A549 (cell line): ENCODE measurements around the gene SDF2L1. TPM values are rescaled to one million over a fixed set of nuclear protein-coding genes. Genes with fewer than 3 reads are reported as not detected.

ENCODE experiments used
- ATAC-seq, 2 experiments: fragments of 200-7000 bp in 1 of 2; fragments of >200 bp in 1 of 2; cut with Nextera tagmentation in 1 of 2; cut with Tn5 transposase in 1 of 2; 3 replicates each; pipeline versions ENCODE4 v1.8.0 to v1.9.1; 2018 to 2020; ENCODE audit warnings: mild to moderate bottlenecking in 1 of 2, moderate library complexity in 1 of 2
- CTCF ChIA-PET: fragments of 300-600 bp; sonication (Branson Sonifier 250); formaldehyde crosslinking; extraction: SDS; loops from one replicate; lab custom pipeline; 2021; ENCODE audit warnings: antibody characterized with exemption, inconsistent platforms; lab: Yijun Ruan, JAX
- POLR2A ChIA-PET: fragments of 350-600 bp; formaldehyde crosslinking; extraction: SDS; loops from one replicate; lab custom pipeline; 2021; ENCODE audit warnings: antibody characterized with exemption, inconsistent platforms; lab: Yijun Ruan, JAX
- DNase-seq, 2 experiments: peaks; one replicate each; pipeline versions ENCODE4 v3.0.0 to v3.0.0-alpha.2; 2011 to 2016; ENCODE audit warnings: low read depth in 1 of 2, low spot score in 1 of 2
- FAIRE-seq: peaks from 2 replicates; lab custom pipeline; 2011; peaks lifted over from hg19 to GRCh38; lab: Jason Lieb, UNC
- H3K27ac ChIP-seq, 2 experiments: fragments of >200 bp; sonication (Bioruptor Twin); formaldehyde crosslinking; 3 replicates each; pipeline ENCODE4 v1.5.1; 2016 to 2017
- H3K4me1 ChIP-seq: fragments of >200 bp; sonication (Bioruptor Twin); formaldehyde crosslinking; 3 replicates; pipeline ENCODE4 v1.6.1; 2016
- H3K4me2 ChIP-seq: fragments of >200 bp; sonication (Bioruptor Twin); formaldehyde crosslinking; 3 replicates; pipeline ENCODE4 v1.6.1; 2016
- H3K4me3 ChIP-seq: fragments of >200 bp; sonication (Bioruptor Twin); formaldehyde crosslinking; 3 replicates; pipeline ENCODE4 v1.5.1; 2016
- H3K9me3 ChIP-seq: fragments of >200 bp; sonication (Bioruptor Twin); formaldehyde crosslinking; 3 replicates; pipeline ENCODE4 v1.6.1; 2016
- BHLHE40 ChIP-seq: IDR thresholded peaks from 2 replicates; pipeline ENCODE4 v1.6.1; 2012; ENCODE audit warnings: low read depth, low read length, inconsistent platforms
- CBX2 ChIP-seq: fragments of 200-600 bp; sonication (generic); IDR thresholded peaks from 2 replicates; pipeline ENCODE4 v1.6.1; 2016; ENCODE audit warnings: low read depth, mild to moderate bottlenecking, borderline replicate concordance
- E2F6 ChIP-seq: IDR thresholded peaks from 2 replicates; pipeline ENCODE4 v1.6.1; 2012; ENCODE audit warnings: low read depth, borderline replicate concordance
- EHMT2 ChIP-seq: fragments of 200-600 bp; sonication (generic); IDR thresholded peaks from 2 replicates; pipeline ENCODE4 v1.6.1; 2016; ENCODE audit warnings: antibody characterized with exemption, low read depth, mild to moderate bottlenecking, moderate library complexity
- FOSB ChIP-seq: fragments of 250-450 bp; sonication (Bioruptor Pico); IDR thresholded peaks from 2 replicates; pipeline ENCODE4 v1.5.0; 2020; ENCODE audit warnings: mild to moderate bottlenecking, moderate library complexity
- FOSL2 ChIP-seq, 2 experiments: fragments of 450-650 bp in 1 of 2; fragments of >200 bp in 1 of 2; sonication (Bioruptor Twin) in 1 of 2; formaldehyde crosslinking; IDR thresholded peaks; 2 replicates each; pipeline versions ENCODE4 v1.5.0 to v1.6.1; 2016 to 2020; ENCODE audit warnings: mild to moderate bottlenecking in 1 of 2, moderate library complexity in 1 of 2
- HES2 ChIP-seq: fragments of >200 bp; sonication (Bioruptor Twin); formaldehyde crosslinking; IDR thresholded peaks from 2 replicates; pipeline ENCODE4 v1.6.1; 2016
- HOXB13 ChIP-seq: fragments of 250-450 bp; sonication (Bioruptor Pico); IDR thresholded peaks from 2 replicates; pipeline ENCODE4 v1.5.0; 2020; ENCODE audit warnings: low read depth, mild to moderate bottlenecking, moderate library complexity
- HOXB5 ChIP-seq: fragments of 250-450 bp; sonication (Bioruptor Pico); IDR thresholded peaks from 2 replicates; pipeline ENCODE4 v1.5.0; 2020; ENCODE audit warnings: mild to moderate bottlenecking, moderate library complexity
- KDM1A ChIP-seq: fragments of 200-600 bp; sonication (generic); IDR thresholded peaks from 2 replicates; pipeline ENCODE4 v1.6.1; 2016; ENCODE audit warnings: low read depth, mild to moderate bottlenecking
- KDM5A ChIP-seq: fragments of 200-600 bp; sonication (generic); IDR thresholded peaks from 2 replicates; pipeline ENCODE4 v1.6.1; 2016; ENCODE audit warnings: antibody characterized with exemption, mild to moderate bottlenecking
- MAX ChIP-seq: IDR thresholded peaks from 2 replicates; pipeline ENCODE4 v1.6.1; 2012
- MAZ ChIP-seq: fragments of 150-350 bp; IDR thresholded peaks from 2 replicates; pipeline ENCODE4 v1.6.1; 2014; ENCODE audit warnings: antibody characterized with exemption, low read depth, low read length, borderline replicate concordance
- NPAS2 ChIP-seq: fragments of 250-450 bp; sonication (Bioruptor Pico); IDR thresholded peaks from 2 replicates; pipeline ENCODE4 v1.8.0; 2022; ENCODE audit warnings: mild to moderate bottlenecking, moderate library complexity, borderline replicate concordance
- PBX3 ChIP-seq: IDR thresholded peaks from 2 replicates; pipeline ENCODE4 v1.6.1; 2012
- RAD21 ChIP-seq, 2 experiments: fragments of >200 bp in 1 of 2; sonication (Bioruptor Twin) in 1 of 2; formaldehyde crosslinking in 1 of 2; IDR thresholded peaks in 1 of 2; conservative IDR thresholded peaks in 1 of 2; 2 replicates in 1 of 2; 3 replicates in 1 of 2; pipeline ENCODE4 v1.6.1; 2012 to 2018; ENCODE audit warnings: inconsistent platforms in 1 of 2
- RFX5 ChIP-seq: fragments of 450-650 bp; IDR thresholded peaks from 2 replicates; pipeline ENCODE4 v1.7.1; 2014; ENCODE audit warnings: antibody characterized with exemption, mild to moderate bottlenecking, moderate library complexity
- SMC3 ChIP-seq: fragments of >200 bp; sonication (Bioruptor Twin); formaldehyde crosslinking; IDR thresholded peaks from 3 replicates; pipeline ENCODE4 v1.6.1; 2018; ENCODE audit warnings: inconsistent platforms
- USF2 ChIP-seq: fragments of 450-650 bp; IDR thresholded peaks from 2 replicates; pipeline ENCODE4 v1.6.1; 2014; ENCODE audit warnings: antibody characterized with exemption
- ZSCAN20 ChIP-seq: fragments of 250-450 bp; sonication (Bioruptor Pico); IDR thresholded peaks from 2 replicates; pipeline ENCODE4 v1.8.0; 2022; ENCODE audit warnings: mild to moderate bottlenecking, moderate library complexity
- WGBS: methylation state at CpG from one replicate; pipeline ENCODE4 v1.1.6; 2017; ENCODE audit errors: missing lambda C conversion rate; 5-methylcytosine and 5-hydroxymethylcytosine counted together
- polyA plus RNA-seq, 4 experiments: library from polyadenylated mRNA; depleted of rRNA in 3 of 4; stranded (reverse); fragments of >200 nt; fragmentation: RNase III in 1 of 4; extraction: RNeasy Plus Mini Kit Qiagen cat#74134 plus additional on column Dnase treatment in 1 of 4; gene quantifications; 2 replicates in 3 of 4; 3 replicates in 1 of 4; pipeline ENCODE4 v1.2.3, GENCODE V29; 2011 to 2017
- TF ChIP-seq, protein P1 (sequence below): fragments of 250-450 bp; sonication (Bioruptor Pico); IDR thresholded peaks from 2 replicates; pipeline ENCODE4 v1.5.0; 2020; ENCODE audit warnings: low read depth, mild to moderate bottlenecking, moderate library complexity
- TF ChIP-seq, protein P2 (sequence below): fragments of >200 bp; sonication (Bioruptor Twin); formaldehyde crosslinking; IDR thresholded peaks from 3 replicates; pipeline ENCODE4 v1.5.1; 2016

Gene SDF2L1
- polyA plus RNA-seq, 2 of the 4 experiments (the other 2 are of a cell fraction): 13.7 to 41.9 TPM

- peaks cover 10% of the 10 kb centered on the region; the same call in 2 of the 3 replicates for H3K4me1 ChIP-seq
- no peak overlapping the region for H3K27ac ChIP-seq
- 72% methylated on average over 4 of the region's 4 CpGs for WGBS
- ATAC-seq (no peak), FAIRE-seq (no peak), DNase-seq (no peak)
- no peak overlapping the region for H3K4me3 ChIP-seq
- H3K9me3 ChIP-seq: no peaks in the 10 kb centered on the region
- TF ChIP-seq, protein P1, sequence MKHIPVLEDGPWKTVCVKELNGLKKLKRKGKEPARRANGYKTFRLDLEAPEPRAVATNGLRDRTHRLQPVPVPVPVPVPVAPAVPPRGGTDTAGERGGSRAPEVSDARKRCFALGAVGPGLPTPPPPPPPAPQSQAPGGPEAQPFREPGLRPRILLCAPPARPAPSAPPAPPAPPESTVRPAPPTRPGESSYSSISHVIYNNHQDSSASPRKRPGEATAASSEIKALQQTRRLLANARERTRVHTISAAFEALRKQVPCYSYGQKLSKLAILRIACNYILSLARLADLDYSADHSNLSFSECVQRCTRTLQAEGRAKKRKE (CRISPR knock-in tag): no peak
- TF ChIP-seq FOSL2 (IDR thresholded peaks at IDR 0.05) (no peak), FOSL2 (CRISPR knock-in tag; IDR thresholded peaks at IDR 0.05) (no peak), KDM5A (no peak), FOSB (CRISPR knock-in tag) (no peak), SMC3 (no peak), USF2 (no peak), E2F6 (no peak), MAZ (no peak)
- no peak overlapping the region for H3K4me2 ChIP-seq
- ChIA-PET CTCF (interaction anchor here (1.0 to 6.5 kb wide), 2 partner anchors 7 to 9 kb away, joined by 3 to 133 read pairs; partner anchors contain the start of genes CCDC116 and YDJC), POLR2A (no interaction called here)
Observed at GRCh38 chr22:21639359-21639758, 2.7 kb upstream of the SDF2L1 start.

DNA sequence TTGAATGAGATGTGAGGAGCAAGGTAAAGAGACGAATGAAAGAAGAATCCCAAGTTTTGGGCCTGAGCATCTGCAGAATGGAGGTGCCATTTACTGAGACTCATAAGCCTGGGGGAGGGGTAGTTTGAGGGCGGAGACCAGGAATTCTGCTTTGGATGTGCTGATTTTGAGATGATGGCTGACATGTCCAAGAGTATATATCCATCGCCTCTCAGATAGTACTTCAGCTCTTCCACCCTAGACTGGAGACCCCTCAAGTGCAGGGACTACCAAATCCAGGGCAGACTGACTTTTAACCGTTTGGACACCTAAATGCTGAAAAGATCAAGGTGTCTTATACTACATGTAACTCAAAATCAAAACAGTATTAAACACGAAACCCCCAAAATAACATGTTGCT lies 1.3 kb upstream of the SDF2L1 start:
- ATAC-seq (no peak), FAIRE-seq (no peak), DNase-seq (no peak)
- TF ChIP-seq MAX: no peak
- TF ChIP-seq RAD21 (conservative IDR thresholded peaks at IDR 0.05 in 1 of 2, IDR thresholded peaks at IDR 0.05 in 1 of 2): no peak
- TF ChIP-seq HES2: no peak
- TF ChIP-seq FOSL2 (IDR thresholded peaks at IDR 0.05): no peak
- no peak for TF ChIP-seq FOSL2 (CRISPR knock-in tag; IDR thresholded peaks at IDR 0.05)
- CTCF ChIA-PET: interaction anchor here (0.7 to 6.5 kb wide), 8 partner anchors 10 to 48 kb away, joined by 3 to 133 read pairs (median 12); partner anchors contain the start of genes CCDC116 and YDJC
- POLR2A ChIA-PET: interaction anchor here (2.1 to 2.3 kb wide), 2 partner anchors 12 to 15 kb away, joined by 10 to 30 read pairs; no protein-coding TSS in a partner anchor
- Histone ChIP-seq H3K4me1 (peaks cover 10% of the 10 kb centered on the region; the same call in 2 of the 3 replicates), H3K9me3 (no peaks in the 10 kb centered on the region), H3K4me2 (peak overlapping the region; percentile 91; the same call in 1 of the 3 replicates), H3K27ac (no peak overlapping the region; a peak in 1 of 6 replicates), H3K4me3 (no peak overlapping the region)
- 75% methylated on average over 5 of the region's 5 CpGs for WGBS

DNA sequence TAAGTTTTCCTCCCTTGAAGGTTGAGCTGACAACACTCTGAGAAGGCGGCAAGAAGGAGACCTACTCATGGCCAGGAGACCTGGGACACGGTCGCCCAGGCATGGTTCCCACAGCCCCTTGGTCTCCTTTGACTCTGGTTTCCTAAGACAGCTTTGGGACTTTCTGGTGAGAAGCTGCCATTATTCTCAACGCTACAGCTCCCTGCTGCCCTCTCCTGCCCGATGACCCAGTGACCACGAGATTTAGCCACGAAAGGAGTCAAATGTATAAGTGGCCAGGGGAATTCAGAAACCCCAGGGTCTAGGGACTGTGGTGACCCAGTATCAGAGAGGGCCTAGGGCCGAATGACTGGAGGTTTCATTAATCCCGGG lies 699 bp upstream of the SDF2L1 start:
- ChIA-PET CTCF (interaction anchor here (0.7 to 6.5 kb wide), 9 partner anchors 11 to 48 kb away, joined by 3 to 133 read pairs (median 10); partner anchors contain the start of genes CCDC116 and YDJC), POLR2A (interaction anchor here (2.1 to 2.3 kb wide), 2 partner anchors 12 to 16 kb away, joined by 10 to 30 read pairs; no protein-coding TSS in a partner anchor)
- H3K4me3 ChIP-seq: peak overlapping the region; percentile 49
- H3K27ac ChIP-seq: peak overlapping the region; percentile 63 to 82
- no peak for FAIRE-seq
- peak overlapping the region; percentile 91 for H3K4me2 ChIP-seq
- no peaks in the 10 kb centered on the region for H3K9me3 ChIP-seq
- peak; percentile 61 to 64 for DNase-seq
- peaks cover 10% of the 10 kb centered on the region; the same call in 2 of the 3 replicates for H3K4me1 ChIP-seq
- ATAC-seq: peak; percentile 66 to 67
- WGBS: 7% methylated on average over 8 of the region's 9 CpGs
- TF ChIP-seq RAD21 (conservative IDR thresholded peaks at IDR 0.05 in 1 of 2, IDR thresholded peaks at IDR 0.05 in 1 of 2) (peak; percentile 48 to 55), NPAS2 (CRISPR knock-in tag) (no peak), EHMT2 (no peak), MAX (0 out of 2 replicates have a peak, but pooled peaks have one; percentile 12), BHLHE40 (no peak), PBX3 (no peak), HOXB13 (CRISPR knock-in tag) (no peak), RFX5 (no peak), HOXB5 (CRISPR knock-in tag) (no peak), SMC3 (peak; percentile 46), KDM5A (peak; percentile 50; the same call in 1 of the 2 replicates), KDM1A (no peak), ZSCAN20 (no peak), CBX2 (no peak)
- TF ChIP-seq, protein P2, sequence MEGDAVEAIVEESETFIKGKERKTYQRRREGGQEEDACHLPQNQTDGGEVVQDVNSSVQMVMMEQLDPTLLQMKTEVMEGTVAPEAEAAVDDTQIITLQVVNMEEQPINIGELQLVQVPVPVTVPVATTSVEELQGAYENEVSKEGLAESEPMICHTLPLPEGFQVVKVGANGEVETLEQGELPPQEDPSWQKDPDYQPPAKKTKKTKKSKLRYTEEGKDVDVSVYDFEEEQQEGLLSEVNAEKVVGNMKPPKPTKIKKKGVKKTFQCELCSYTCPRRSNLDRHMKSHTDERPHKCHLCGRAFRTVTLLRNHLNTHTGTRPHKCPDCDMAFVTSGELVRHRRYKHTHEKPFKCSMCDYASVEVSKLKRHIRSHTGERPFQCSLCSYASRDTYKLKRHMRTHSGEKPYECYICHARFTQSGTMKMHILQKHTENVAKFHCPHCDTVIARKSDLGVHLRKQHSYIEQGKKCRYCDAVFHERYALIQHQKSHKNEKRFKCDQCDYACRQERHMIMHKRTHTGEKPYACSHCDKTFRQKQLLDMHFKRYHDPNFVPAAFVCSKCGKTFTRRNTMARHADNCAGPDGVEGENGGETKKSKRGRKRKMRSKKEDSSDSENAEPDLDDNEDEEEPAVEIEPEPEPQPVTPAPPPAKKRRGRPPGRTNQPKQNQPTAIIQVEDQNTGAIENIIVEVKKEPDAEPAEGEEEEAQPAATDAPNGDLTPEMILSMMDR: peak; percentile 56
